Upper lobe of left lung (tissue), 6 donors: ENCODE data around the gene TBCD. TPM values are rescaled to one million over a fixed set of nuclear protein-coding genes. Genes with fewer than 3 reads are reported as not detected.
A peak's percentile ranks its signal among the peaks of the same experiment; 100 is the strongest.

ENCODE experiments used
- ATAC-seq, 2 donors: fragments of 200-7000 bp; cut with Tn5 transposase; one replicate each; pipeline ENCODE4 v1.9.1; 2022; ENCODE audit warnings: mild to moderate bottlenecking in 2 of 2, moderate library complexity in 2 of 2; ENCODE audit not compliant: low FRiP score in 2 of 2
- DNase-seq, 2 donors: peaks; one replicate each; pipeline ENCODE4 v3.0.0-alpha.2; 2019 to 2020
- H3K27ac ChIP-seq, 4 donors: fragments of 200-600 bp; sonication (generic); one replicate each; pipeline ENCODE4 v1.5.1; 2016 to 2019
- H3K27me3 ChIP-seq, 4 donors: fragments of 200-600 bp; sonication (generic); one replicate each; pipeline ENCODE4 v1.5.1; 2017 to 2019
- H3K36me3 ChIP-seq, 4 donors: fragments of 200-600 bp; sonication (generic); one replicate each; pipeline ENCODE4 v1.5.1; 2016 to 2019
- H3K4me1 ChIP-seq, 4 donors: fragments of 200-600 bp; sonication (generic); one replicate each; pipeline ENCODE4 v1.5.1; 2018 to 2019
- H3K4me3 ChIP-seq, 4 donors: fragments of 200-600 bp; sonication (generic); one replicate each; pipeline ENCODE4 v1.5.1; 2017 to 2019; ENCODE audit warnings: mild to moderate bottlenecking in 2 of 4, moderate library complexity in 1 of 4
- H3K9me3 ChIP-seq, 4 donors: fragments of 200-600 bp; sonication (generic); one replicate each; pipeline ENCODE4 v1.5.1; 2018 to 2019
- EP300 ChIP-seq, 4 donors: sonication (generic); formaldehyde crosslinking; IDR thresholded peaks; one replicate each; pipeline ENCODE4 v1.5.1; 2017; ENCODE audit warnings: antibody characterized with exemption in 4 of 4, control low read depth in 2 of 4
- POLR2A ChIP-seq, 4 donors: fragments of 450-650 bp; IDR thresholded peaks; one replicate each; pipeline ENCODE4 v1.5.1; 2016 to 2017; ENCODE audit warnings: antibody characterized with exemption in 4 of 4, mild to moderate bottlenecking in 2 of 4
- POLR2AphosphoS5 ChIP-seq, 2 donors: sonication (generic); formaldehyde crosslinking; IDR thresholded peaks; one replicate each; pipeline ENCODE4 v1.5.1; 2017; ENCODE audit warnings: antibody characterized with exemption in 2 of 2
- WGBS, 2 donors: methylation state at CpG; one replicate each; pipeline ENCODE4 v1.1.5; 2017 to 2018; 5-methylcytosine and 5-hydroxymethylcytosine counted together
- total RNA-seq, 6 donors: library from RNA; depleted of rRNA in 4 of 6; stranded (reverse); fragments of >200 nt in 4 of 6; gene quantifications; one replicate each; pipeline versions ENCODE4 v1.1.0 to v1.2.1, GENCODE V29; 2016 to 2021
- TF ChIP-seq, protein P1 (sequence below), 6 experiments: fragments of 450-650 bp in 4 of 6; fragments of 200-600 bp in 2 of 6; sonication (generic) in 2 of 6; IDR thresholded peaks; one replicate each; pipeline ENCODE4 v1.5.1; 2016 to 2019; ENCODE audit warnings: antibody characterized with exemption in 6 of 6
- donor health status: DM: no; HTN: no; CAD: no; lungs with moderate emphysema.
- donor health status: DM: no; HTN: yes; CAD: no; lungs with severe emphysema.

Gene TBCD
- total RNA-seq, 6 donors from 2014 or later = 71.3 to 262 (median 104) TPM

DNA sequence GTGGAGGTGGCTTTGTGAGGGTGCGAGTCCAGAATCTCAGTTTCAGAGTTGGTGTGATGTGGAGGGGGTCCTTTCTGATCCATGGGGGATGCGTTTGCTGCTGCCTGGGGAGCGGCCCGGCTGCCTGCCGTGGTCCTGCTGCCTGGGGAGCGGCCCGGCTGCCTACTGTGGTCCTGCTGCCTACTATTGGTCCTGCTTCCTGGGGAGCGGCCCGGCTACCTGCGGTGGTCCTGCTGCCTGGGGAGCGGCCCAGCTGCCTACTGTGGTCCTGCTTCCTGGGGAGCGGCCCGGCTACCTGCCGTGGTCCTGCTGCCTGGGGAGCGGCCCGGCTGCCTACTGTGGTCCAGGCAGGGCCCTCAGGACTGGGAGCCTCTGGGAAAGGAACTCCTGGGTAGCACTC, 149.5 kb downstream of the TBCD start:
- no peaks in the 10 kb centered on the region for H3K4me1 ChIP-seq
- H3K4me3 ChIP-seq = no peak overlapping the region
- peaks cover 0 to 54% (median 38%) of the 10 kb centered on the region in 4 donors for H3K36me3 ChIP-seq
- ATAC-seq (no peak), DNase-seq (peak in 1 of 2 donors; percentile 62)
- H3K27me3 ChIP-seq = no peaks in the 10 kb centered on the region
- H3K27ac ChIP-seq = no peak overlapping the region
- no peaks in the 10 kb centered on the region for H3K9me3 ChIP-seq
- TF ChIP-seq EP300 (IDR thresholded peaks at IDR 0.05) (no peak), POLR2A (IDR thresholded peaks at IDR 0.05) (no peak), POLR2AphosphoS5 (IDR thresholded peaks at IDR 0.05) (no peak)
- TF ChIP-seq, protein P1, sequence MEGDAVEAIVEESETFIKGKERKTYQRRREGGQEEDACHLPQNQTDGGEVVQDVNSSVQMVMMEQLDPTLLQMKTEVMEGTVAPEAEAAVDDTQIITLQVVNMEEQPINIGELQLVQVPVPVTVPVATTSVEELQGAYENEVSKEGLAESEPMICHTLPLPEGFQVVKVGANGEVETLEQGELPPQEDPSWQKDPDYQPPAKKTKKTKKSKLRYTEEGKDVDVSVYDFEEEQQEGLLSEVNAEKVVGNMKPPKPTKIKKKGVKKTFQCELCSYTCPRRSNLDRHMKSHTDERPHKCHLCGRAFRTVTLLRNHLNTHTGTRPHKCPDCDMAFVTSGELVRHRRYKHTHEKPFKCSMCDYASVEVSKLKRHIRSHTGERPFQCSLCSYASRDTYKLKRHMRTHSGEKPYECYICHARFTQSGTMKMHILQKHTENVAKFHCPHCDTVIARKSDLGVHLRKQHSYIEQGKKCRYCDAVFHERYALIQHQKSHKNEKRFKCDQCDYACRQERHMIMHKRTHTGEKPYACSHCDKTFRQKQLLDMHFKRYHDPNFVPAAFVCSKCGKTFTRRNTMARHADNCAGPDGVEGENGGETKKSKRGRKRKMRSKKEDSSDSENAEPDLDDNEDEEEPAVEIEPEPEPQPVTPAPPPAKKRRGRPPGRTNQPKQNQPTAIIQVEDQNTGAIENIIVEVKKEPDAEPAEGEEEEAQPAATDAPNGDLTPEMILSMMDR (IDR thresholded peaks at IDR 0.05) = no peak
- WGBS, 2 donors = 97 to 100% methylated on average over 5 to 13 of the region's 16 CpGs

DNA sequence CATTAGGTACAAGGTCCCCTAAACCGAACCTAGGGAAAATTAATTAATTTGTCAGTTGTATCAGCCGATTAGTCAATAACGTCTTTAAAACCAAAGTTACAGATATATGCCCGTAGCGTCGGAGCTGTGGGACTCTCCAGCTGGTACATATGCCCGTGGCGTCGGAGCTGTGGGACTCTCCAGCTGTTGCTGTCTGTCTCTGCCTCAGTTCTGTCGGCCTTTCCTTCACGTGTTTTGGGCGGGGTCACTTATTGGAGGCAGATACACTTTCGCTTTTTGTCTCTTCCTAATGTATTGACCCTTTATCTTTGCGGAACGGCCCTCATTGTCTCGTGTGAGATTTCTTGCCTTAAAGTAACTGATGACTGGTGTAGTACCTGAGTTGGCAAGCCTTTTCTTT, 150.0 kb downstream of the TBCD start:
- Histone ChIP-seq H3K27ac (no peak overlapping the region), H3K36me3 (peaks cover 0 to 58% (median 43%) of the 10 kb centered on the region in 4 donors), H3K4me3 (no peak overlapping the region), H3K9me3 (no peaks in the 10 kb centered on the region), H3K4me1 (no peaks in the 10 kb centered on the region), H3K27me3 (no peaks in the 10 kb centered on the region)
- TF ChIP-seq EP300 (IDR thresholded peaks at IDR 0.05) = no peak
- TF ChIP-seq POLR2AphosphoS5 (IDR thresholded peaks at IDR 0.05) = no peak
- TF ChIP-seq, protein P1 (IDR thresholded peaks at IDR 0.05) = no peak
- no peak for TF ChIP-seq POLR2A (IDR thresholded peaks at IDR 0.05)
- DNase-seq = no peak
- ATAC-seq = no peak
- 81 to 85% methylated on average over 16 of the region's 16 CpGs for WGBS, 2 donors

DNA sequence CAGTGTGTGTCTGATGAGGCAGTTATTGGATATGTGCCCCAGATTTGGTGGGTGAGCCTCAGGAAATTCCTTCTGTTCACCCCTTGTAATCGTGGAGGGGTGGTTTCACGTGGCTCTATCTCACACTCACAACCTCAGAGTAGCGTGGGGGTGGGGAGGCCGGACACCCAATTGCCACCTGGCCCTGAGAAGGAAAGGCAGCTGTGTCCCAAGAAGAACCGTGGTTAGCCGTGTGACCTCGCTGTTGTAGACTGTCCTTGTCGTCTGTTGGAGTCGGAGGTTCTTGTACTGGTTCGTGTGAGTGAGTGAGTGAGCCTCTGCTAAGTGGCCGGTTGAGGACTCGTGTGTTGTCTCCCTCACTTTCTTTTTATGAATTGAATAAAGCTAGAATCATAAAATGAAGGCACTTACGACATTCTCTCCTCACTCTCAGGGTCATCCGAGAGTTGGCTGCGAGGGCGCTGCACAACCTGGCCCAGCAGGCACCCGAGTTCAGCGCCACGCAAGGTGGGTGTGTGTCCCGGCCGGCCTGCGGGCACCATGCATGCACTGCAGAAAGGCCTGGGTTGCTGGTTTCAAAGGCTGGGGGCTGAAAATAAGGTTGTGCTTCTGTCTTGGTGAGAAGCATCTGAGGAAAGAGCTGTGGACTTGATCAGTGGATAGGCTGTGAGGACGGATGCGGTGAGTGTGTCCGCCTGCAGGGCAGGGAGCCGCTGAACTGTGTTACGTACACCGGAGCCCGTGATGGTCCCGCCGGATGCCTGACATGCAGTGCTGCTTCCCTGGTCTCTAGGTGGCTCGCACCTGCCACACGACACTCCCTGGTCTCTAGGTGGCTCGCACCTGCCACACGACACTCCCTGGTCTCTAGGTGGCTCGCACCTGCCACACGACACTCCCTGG, 151.4 kb downstream of the TBCD start:
- H3K27me3 ChIP-seq = no peaks in the 10 kb centered on the region
- peaks cover 0 to 71% (median 54%) of the 10 kb centered on the region in 4 donors for H3K36me3 ChIP-seq
- no peak overlapping the region for H3K27ac ChIP-seq
- TF ChIP-seq POLR2A (IDR thresholded peaks at IDR 0.05) = no peak
- TF ChIP-seq POLR2AphosphoS5 (IDR thresholded peaks at IDR 0.05) = no peak
- no peak for TF ChIP-seq EP300 (IDR thresholded peaks at IDR 0.05)
- TF ChIP-seq, protein P1 (IDR thresholded peaks at IDR 0.05) = no peak
- DNase-seq (no peak), ATAC-seq (no peak)
- no peak overlapping the region for H3K4me3 ChIP-seq
- no peaks in the 10 kb centered on the region for H3K9me3 ChIP-seq
- no peaks in the 10 kb centered on the region for H3K4me1 ChIP-seq
- 91 to 93% methylated on average over 28 to 35 of the region's 37 CpGs for WGBS, 2 donors

DNA sequence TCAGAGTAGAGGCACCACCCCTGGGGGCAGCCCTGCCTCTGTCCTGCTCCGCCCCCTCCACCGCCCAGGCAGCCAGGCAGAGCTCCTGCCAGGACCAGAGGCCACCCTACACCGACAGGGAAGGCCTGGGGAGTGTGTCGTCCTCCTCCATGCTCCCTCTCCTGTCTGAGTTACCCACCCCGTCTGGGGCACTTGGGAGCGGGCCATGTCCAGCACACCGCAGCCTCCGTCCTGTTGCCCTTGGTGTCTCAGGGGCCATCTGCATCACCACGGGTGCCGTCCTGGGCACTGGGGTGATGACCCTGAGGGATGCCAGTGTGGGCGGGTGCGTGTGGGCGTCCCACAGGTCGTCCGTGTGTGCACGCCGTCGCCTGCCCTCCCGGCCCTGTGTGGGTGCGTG, 153.3 kb downstream of the TBCD start:
- Histone ChIP-seq H3K36me3 (peaks cover 0 to 73% (median 52%) of the 10 kb centered on the region in 4 donors), H3K27me3 (no peaks in the 10 kb centered on the region), H3K4me3 (no peak overlapping the region), H3K4me1 (no peaks in the 10 kb centered on the region), H3K9me3 (no peaks in the 10 kb centered on the region), H3K27ac (no peak overlapping the region)
- no peak for ATAC-seq
- DNase-seq = no peak
- 85 to 98% methylated on average over 10 to 18 of the region's 20 CpGs for WGBS, 2 donors
- no peak for TF ChIP-seq EP300 (IDR thresholded peaks at IDR 0.05)
- TF ChIP-seq, protein P1 (IDR thresholded peaks at IDR 0.05) = no peak
- TF ChIP-seq POLR2A (IDR thresholded peaks at IDR 0.05) = no peak
- TF ChIP-seq POLR2AphosphoS5 (IDR thresholded peaks at IDR 0.05) = no peak
